GM12878 (cell line): ENCODE measurements around the gene MED31. TPM values are rescaled to one million over a fixed set of nuclear protein-coding genes. Genes with fewer than 3 reads are reported as not detected.

Experiments used
- ATAC-seq: fragments of 200-7000 bp; cut with Tn5 transposase; 3 replicates; pipeline ENCODE4 v1.9.1; 2020; ENCODE audit warnings: mild to moderate bottlenecking, moderate library complexity
- BruUV-seq: library from RNA; stranded (reverse); fragments of 400-500 nt; replicated peaks from 2 replicates; lab custom pipeline; 2021; lab: Mats Ljungman, UMichigan
- CTCF ChIA-PET: fragments of 300-600 bp; sonication (Branson Sonifier 250); formaldehyde crosslinking; extraction: SDS; loops from one replicate; lab custom pipeline; 2021; ENCODE audit warnings: inconsistent platforms; lab: Yijun Ruan, JAX
- POLR2A ChIA-PET: fragments of 350-600 bp; formaldehyde crosslinking; extraction: SDS; loops from one replicate; lab custom pipeline; 2021; ENCODE audit warnings: inconsistent platforms; lab: Charles Lee
- RAD21 ChIA-PET: fragments of 300-600 bp; sonication (Branson Sonifier 250); formaldehyde crosslinking; loops from one replicate; lab custom pipeline; 2023; ENCODE audit warnings: antibody characterized with exemption; ENCODE audit not compliant: unreplicated experiment; lab: Charles Lee
- SMC1A ChIA-PET: fragments of 300-600 bp; sonication (Branson Sonifier 250); formaldehyde crosslinking; loops from one replicate; lab custom pipeline; 2023; ENCODE audit not compliant: unreplicated experiment, uncharacterized antibody; lab: Charles Lee
- DNase-seq: peaks from one replicate; pipeline ENCODE4 v3.0.0-alpha.2; 2011; ENCODE audit warnings: low read depth, low spot score
- FAIRE-seq: peaks from 3 replicates; lab custom pipeline; 2011; peaks lifted over from hg19 to GRCh38; lab: Jason Lieb, UNC
- H2AFZ ChIP-seq: 2 replicates; pipeline ENCODE4 v1.6.0; 2011; ENCODE audit warnings: low read depth, low read length, control low read depth; ENCODE audit not compliant: control insufficient read depth
- H3K27ac ChIP-seq: 2 replicates; pipeline ENCODE4 v1.5.1; 2011; ENCODE audit warnings: control low read depth; ENCODE audit not compliant: control insufficient read depth, insufficient read depth
- H3K27me3 ChIP-seq, 2 experiments: replicated peaks in 1 of 2; 2 replicates each; pipeline versions ENCODE4 v1.6.0 to v1.6.1; 2011; ENCODE audit warnings: low read length in 1 of 2; ENCODE audit not compliant: control insufficient read depth in 2 of 2, insufficient read depth in 2 of 2
- H3K36me3 ChIP-seq, 2 experiments: 2 replicates each; pipeline ENCODE4 v1.5.1; 2011; ENCODE audit warnings: low read length in 1 of 2; ENCODE audit not compliant: control insufficient read depth in 2 of 2, insufficient read depth in 2 of 2
- H3K4me1 ChIP-seq: 2 replicates; pipeline ENCODE4 v1.6.1; 2011; ENCODE audit warnings: mild to moderate bottlenecking, low read length, moderate library complexity, mixed read lengths; ENCODE audit not compliant: control insufficient read depth, insufficient read depth
- H3K4me2 ChIP-seq: 2 replicates; pipeline ENCODE4 v1.6.0; 2011; ENCODE audit warnings: control low read depth; ENCODE audit not compliant: control insufficient read depth, insufficient read depth
- H3K4me3 ChIP-seq: fragments of 200-600 bp; sonication (generic); 2 replicates; pipeline ENCODE4 v1.5.1; 2016
- H3K79me2 ChIP-seq: 2 replicates; pipeline ENCODE4 v1.6.0; 2011; ENCODE audit warnings: low read length; ENCODE audit not compliant: control insufficient read depth, insufficient read depth
- H3K9ac ChIP-seq: 2 replicates; pipeline ENCODE4 v1.8.0; 2011; ENCODE audit warnings: low read length, control low read depth, mixed read lengths; ENCODE audit not compliant: control insufficient read depth, insufficient read depth
- H3K9me3 ChIP-seq: replicated peaks from 3 replicates; pipeline ENCODE4 v1.5.1; 2011; ENCODE audit warnings: mild to moderate bottlenecking, low read length; ENCODE audit not compliant: control insufficient read depth, insufficient read depth
- H4K20me1 ChIP-seq: 2 replicates; pipeline ENCODE4 v1.6.0; 2011; ENCODE audit not compliant: control insufficient read depth, insufficient read depth
- CBX3 ChIP-seq: fragments of 200-600 bp; sonication (generic); IDR thresholded peaks from 2 replicates; pipeline ENCODE4 v1.6.1; 2016; ENCODE audit warnings: low read depth, borderline replicate concordance
- CUX1 ChIP-seq: IDR thresholded peaks from 2 replicates; pipeline ENCODE4 v1.6.1; 2012; ENCODE audit warnings: improper control_type of control experiment, low read depth, low read length; ENCODE audit not compliant: insufficient replicate concordance
- ELK1 ChIP-seq: IDR thresholded peaks from 2 replicates; pipeline ENCODE4 v1.6.1; 2012; ENCODE audit warnings: low read depth, low read length, improper control_type of control experiment
- JUND ChIP-seq: IDR thresholded peaks from 2 replicates; pipeline ENCODE4 v1.6.1; 2012; ENCODE audit warnings: low read depth, mild to moderate bottlenecking, low read length, improper control_type of control experiment, moderate library complexity
- KLF5 ChIP-seq: fragments of 450-650 bp; IDR thresholded peaks from 2 replicates; pipeline ENCODE4 v1.6.1; 2014; ENCODE audit warnings: mild to moderate bottlenecking; ENCODE audit not compliant: partially characterized antibody
- MEF2A ChIP-seq: IDR thresholded peaks from 2 replicates; pipeline ENCODE4 v1.6.1; 2011; ENCODE audit warnings: low read depth, mild to moderate bottlenecking, low read length, moderate library complexity; ENCODE audit not compliant: insufficient read depth
- SMC3 ChIP-seq: IDR thresholded peaks from 2 replicates; pipeline ENCODE4 v1.6.1; 2011; ENCODE audit warnings: low read length, improper control_type of control experiment, borderline replicate concordance
- SP1 ChIP-seq: IDR thresholded peaks from one replicate; pipeline ENCODE4 v1.6.1; 2011; ENCODE audit warnings: low read depth, low read length
- SUPT20H ChIP-seq: IDR thresholded peaks from 2 replicates; pipeline ENCODE4 v1.6.1; 2011; ENCODE audit warnings: low read depth, mild to moderate bottlenecking, low read length, moderate library complexity, borderline replicate concordance; ENCODE audit not compliant: control insufficient read depth
- TBL1XR1 ChIP-seq: IDR thresholded peaks from 2 replicates; pipeline ENCODE4 v1.6.1; 2012; ENCODE audit warnings: low read depth, low read length, improper control_type of control experiment
- YBX1 ChIP-seq: fragments of 450-650 bp; IDR thresholded peaks from 2 replicates; pipeline ENCODE4 v1.6.1; 2016; ENCODE audit warnings: antibody characterized with exemption
- ZBTB11 ChIP-seq: fragments of 450-650 bp; formaldehyde crosslinking; IDR thresholded peaks from 2 replicates; pipeline ENCODE4 v1.5.0; 2022; ENCODE audit warnings: mild to moderate bottlenecking, missing genetic modification characterization
- ZNF217 ChIP-seq: fragments of 450-650 bp; IDR thresholded peaks from 2 replicates; pipeline ENCODE4 v1.6.1; 2017; ENCODE audit warnings: antibody characterized with exemption, mild to moderate bottlenecking
- ZZZ3 ChIP-seq: IDR thresholded peaks from 2 replicates; pipeline ENCODE4 v1.6.1; 2011; ENCODE audit warnings: low read depth; ENCODE audit not compliant: control insufficient read depth, insufficient read length
- WGBS: methylation state at CpG from one replicate; pipeline ENCODE4 v1.1.6; 2016; ENCODE audit warnings: low lambda C conversion rate; ENCODE audit not compliant: insufficient replicate concordance, insufficient coverage; ENCODE audit errors: missing lambda C conversion rate; 5-methylcytosine and 5-hydroxymethylcytosine counted together
- in situ Hi-C: fragments of 300-500 bp; cut with MboI; formaldehyde crosslinking; loops from 9 replicates; pipeline ENCODE4 v1.14.3; 2018; ENCODE audit warnings: mixed read lengths
- intact Hi-C: fragments of 100-400 bp; cut with micrococcal nuclease; formaldehyde crosslinking; loops from one replicate; pipeline ENCODE4 v1.14.2; 2022; ENCODE audit not compliant: unreplicated experiment
- polyA plus RNA-seq, 11 experiments: library from polyadenylated mRNA; depleted of rRNA in 4 of 11; unstranded in 6 of 11; stranded (reverse) in 5 of 11; fragments of >200 nt; fragmentation: Nextera tagmentation in 4 of 11; fragmentation: Illumina TruSeq in 1 of 11; extraction: Ambion mirVana in 4 of 11; extraction: Trizol in 1 of 11; gene quantifications; 1 replicate in 1 of 11; 2 replicates in 10 of 11; pipeline versions ENCODE4 v1.2.1 to v1.2.3, GENCODE V29; 2011 to 2016; ENCODE audit warnings: inconsistent platforms in 2 of 11, missing spikeins in 2 of 11, low read depth in 1 of 11
- total RNA-seq, 4 experiments: library from RNA; depleted of rRNA in 3 of 4; stranded (reverse); fragments of >200 nt in 3 of 4; fragmentation: Illumina TruSeq in 1 of 4; extraction: Trizol in 1 of 4; gene quantifications; 2 replicates each; pipeline versions ENCODE4 v1.2.1 to v1.2.3, GENCODE V29; 2013 to 2021

MED31 gene
- total and polyA plus RNA-seq, 10 of the 15 experiments (the other 5 are each of a cell fraction or from before 2014, with no cell fraction given): 14.4 to 71.1 (median 34.6) TPM

GRCh38 chr17:6608321-6608720 lies 43.1 kb downstream of the MED31 start:
- 96% methylated on average over 3 of the region's 3 CpGs for WGBS
- Histone ChIP-seq H3K36me3 (peaks cover 5 to 20% of the 10 kb centered on the region in 2 experiments), H3K9me3 (no peaks in the 10 kb centered on the region), H4K20me1 (no peaks in the 10 kb centered on the region; the same call in 1 of the 2 replicates), H3K4me3 (no peak overlapping the region), H3K27ac (no peak overlapping the region), H3K4me2 (no peak overlapping the region), H3K27me3 (no peaks in the 10 kb centered on the region), H3K79me2 (no peaks in the 10 kb centered on the region), H3K9ac (no peak overlapping the region), H3K4me1 (no peaks in the 10 kb centered on the region)
- POLR2A ChIA-PET: no interaction called here
- CTCF ChIA-PET: interaction anchor here (0.7 to 1.2 kb wide), 3 partner anchors 9 to 25 kb away, joined by 3 to 4 read pairs (median 3); no protein-coding TSS in a partner anchor
- SMC1A ChIA-PET: no interaction called here
- BruUV-seq: no TSS peak
- in situ Hi-C loops: no loop called here
- intact Hi-C loops: no loop called here
- ATAC-seq: no peak
- TF ChIP-seq YBX1 (no peak), SUPT20H (no peak), ELK1 (no peak), SP1 (no peak), SMC3 (no peak), KLF5 (no peak), ZNF217 (no peak), TBL1XR1 (no peak), MEF2A (no peak), CUX1 (no peak), ZBTB11 (no peak), JUND (no peak), ZZZ3 (no peak), CBX3 (no peak)
- TF ChIP-seq, all 136 proteins: peak for 0
- FAIRE-seq: no peak
- DNase-seq: no peak
- RAD21 ChIA-PET: interaction anchor here (1.4 kb wide), 1 partner anchor 135 kb away, joined by 3 read pairs; no protein-coding TSS in a partner anchor
- no peak overlapping the region for H2AFZ ChIP-seq
